Activated CD4-positive, alpha-beta memory T cell treated with anti-CD3 and anti-CD28 coated beads for 36 hours (primary cell): ENCODE measurements around the gene SURF1. TPM values are rescaled to one million over a fixed set of nuclear protein-coding genes. Genes with fewer than 3 reads are reported as not detected.

Experiments
- total RNA-seq, 2 experiments: library from RNA; stranded (reverse); gene quantifications; one replicate each; pipeline ENCODE4 v1.2.3, GENCODE V29; 2021

The SURF1 gene
- total RNA-seq, 2 experiments from 2014 or later, result 24.7 to 26.0 TPM

Other genes starting within 250 kb of the SURF1 start
- gene RALGDS, start 235.2 kb downstream of the SURF1 start, total RNA-seq, result 10 to 100 TPM; 65.4 TPM
- gene GBGT1, start 192.6 kb downstream of the SURF1 start, total RNA-seq, result 1 to 10 TPM; 3.2 to 3.6 TPM
- not detected for gene OBP2B, start 147.2 kb downstream of the SURF1 start, total RNA-seq
- gene ABO, start 81.3 kb downstream of the SURF1 start, total RNA-seq, result not detected
- gene SURF6, start 20.3 kb downstream of the SURF1 start, total RNA-seq, result 10 to 100 TPM; 16.9 to 18.2 TPM
- 10 to 100 TPM; 20.8 to 20.9 TPM for gene MED22, start 8.4 kb downstream of the SURF1 start, total RNA-seq
- gene RPL7A, start 8.3 kb downstream of the SURF1 start, total RNA-seq, result 1,000 to 10,000 TPM; 3,340 to 3,454 TPM
- 10 to 100 TPM; 12.5 to 15.5 TPM for gene SURF2, start 63 bp upstream of the SURF1 start, total RNA-seq
- 100 to 1,000 TPM; 358 to 368 TPM for gene SURF4, start 19.6 kb upstream of the SURF1 start, total RNA-seq
- under 1 TPM; 0.69 to 0.90 TPM for gene STKLD1, start 19.9 kb upstream of the SURF1 start, total RNA-seq
- gene REXO4, start 61.5 kb upstream of the SURF1 start, total RNA-seq, result 10 to 100 TPM; 24.2 to 26.3 TPM
- gene ADAMTS13, start 65.9 kb upstream of the SURF1 start, total RNA-seq, result 1 to 10 TPM; 2.4 to 2.6 TPM
- 1 to 10 TPM; 1.1 to 1.2 TPM for gene CACFD1, start 103.5 kb upstream of the SURF1 start, total RNA-seq
- 1 to 10 TPM; 2.2 to 2.6 TPM for gene SLC2A6, start 122.6 kb upstream of the SURF1 start, total RNA-seq
- gene MYMK, start 168.5 kb upstream of the SURF1 start, total RNA-seq, result not detected
- gene ADAMTSL2, start 178.2 kb upstream of the SURF1 start, total RNA-seq, result under 1 TPM; 0.05 to 0.07 TPM